ENCODE measurements around the gene ASB6.

DNA sequence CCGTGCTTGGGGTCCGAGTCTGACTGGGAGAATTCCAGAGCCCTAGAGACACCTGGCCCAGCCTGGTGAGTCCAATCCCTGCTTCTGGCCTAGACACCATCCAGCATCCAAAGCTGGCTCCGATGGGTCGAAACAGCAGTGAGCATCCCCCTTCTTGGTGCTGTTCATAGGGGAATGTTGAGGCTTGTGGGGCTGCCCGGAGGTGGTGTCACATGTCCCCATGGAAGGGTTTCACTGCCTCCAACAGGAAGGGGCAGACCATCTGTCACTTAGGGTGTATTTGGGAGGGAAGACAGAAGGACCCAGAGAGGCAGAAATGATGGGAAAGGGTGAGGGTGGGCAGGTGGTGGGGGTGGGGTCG lies 34.9 kb downstream of the ASB6 start:
- TF ChIP-seq EZH2 (IDR thresholded peaks at IDR 0.05; ENCODE audit: insufficient read depth, poor library complexity, severe bottlenecking) (no peak), EZH2phosphoT487 (IDR thresholded peaks at IDR 0.05; ENCODE audit: insufficient read depth, low read depth) (no peak)
